GM12872 (cell line): ENCODE measurements around the gene CCNB3.

Experiments used
- TF ChIP-seq, protein P1 (sequence below): IDR thresholded peaks from 3 replicates; pipeline ENCODE4 v1.5.1; 2011; ENCODE audit warnings: low read depth, mild to moderate bottlenecking, low read length, moderate library complexity; ENCODE audit not compliant: insufficient read depth

CCNB3 gene, protein sequence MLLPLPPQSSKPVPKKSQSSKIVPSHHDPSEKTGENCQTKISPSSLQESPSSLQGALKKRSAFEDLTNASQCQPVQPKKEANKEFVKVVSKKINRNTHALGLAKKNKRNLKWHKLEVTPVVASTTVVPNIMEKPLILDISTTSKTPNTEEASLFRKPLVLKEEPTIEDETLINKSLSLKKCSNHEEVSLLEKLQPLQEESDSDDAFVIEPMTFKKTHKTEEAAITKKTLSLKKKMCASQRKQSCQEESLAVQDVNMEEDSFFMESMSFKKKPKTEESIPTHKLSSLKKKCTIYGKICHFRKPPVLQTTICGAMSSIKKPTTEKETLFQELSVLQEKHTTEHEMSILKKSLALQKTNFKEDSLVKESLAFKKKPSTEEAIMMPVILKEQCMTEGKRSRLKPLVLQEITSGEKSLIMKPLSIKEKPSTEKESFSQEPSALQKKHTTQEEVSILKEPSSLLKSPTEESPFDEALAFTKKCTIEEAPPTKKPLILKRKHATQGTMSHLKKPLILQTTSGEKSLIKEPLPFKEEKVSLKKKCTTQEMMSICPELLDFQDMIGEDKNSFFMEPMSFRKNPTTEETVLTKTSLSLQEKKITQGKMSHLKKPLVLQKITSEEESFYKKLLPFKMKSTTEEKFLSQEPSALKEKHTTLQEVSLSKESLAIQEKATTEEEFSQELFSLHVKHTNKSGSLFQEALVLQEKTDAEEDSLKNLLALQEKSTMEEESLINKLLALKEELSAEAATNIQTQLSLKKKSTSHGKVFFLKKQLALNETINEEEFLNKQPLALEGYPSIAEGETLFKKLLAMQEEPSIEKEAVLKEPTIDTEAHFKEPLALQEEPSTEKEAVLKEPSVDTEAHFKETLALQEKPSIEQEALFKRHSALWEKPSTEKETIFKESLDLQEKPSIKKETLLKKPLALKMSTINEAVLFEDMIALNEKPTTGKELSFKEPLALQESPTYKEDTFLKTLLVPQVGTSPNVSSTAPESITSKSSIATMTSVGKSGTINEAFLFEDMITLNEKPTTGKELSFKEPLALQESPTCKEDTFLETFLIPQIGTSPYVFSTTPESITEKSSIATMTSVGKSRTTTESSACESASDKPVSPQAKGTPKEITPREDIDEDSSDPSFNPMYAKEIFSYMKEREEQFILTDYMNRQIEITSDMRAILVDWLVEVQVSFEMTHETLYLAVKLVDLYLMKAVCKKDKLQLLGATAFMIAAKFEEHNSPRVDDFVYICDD (N-terminal part only)

DNA sequence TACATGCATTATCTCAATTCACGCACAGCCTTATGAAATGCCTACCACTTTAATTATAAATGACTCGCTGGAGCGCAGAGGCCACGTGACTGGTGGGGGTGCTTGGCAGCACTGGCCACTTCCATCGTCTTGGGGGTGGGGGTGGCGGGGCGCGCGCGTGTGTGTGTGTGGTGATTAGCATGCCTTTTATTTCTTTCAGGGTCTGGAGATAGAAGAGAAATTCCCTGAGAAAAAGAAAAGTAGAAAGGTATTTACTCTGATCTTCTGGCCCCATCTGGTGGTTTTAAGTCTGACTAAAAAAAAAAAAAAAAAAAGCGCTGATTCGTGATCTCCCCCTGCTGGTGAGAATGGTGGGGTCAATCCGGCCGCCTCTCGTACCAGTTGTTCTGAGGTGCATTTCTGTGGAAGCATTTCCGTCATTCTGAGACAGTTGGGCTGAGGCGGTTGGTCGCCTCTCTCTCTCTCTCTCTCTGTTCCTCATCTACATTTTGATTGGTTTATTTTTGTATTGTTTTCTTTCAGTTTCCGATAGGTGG lies at the start of gene CCNB3:
CCNB3 (plus strand) TSS at position 402 of the 536 bp plus-strand sequence. CDS start 80,399 bp downstream, outside the sequence.
- TF ChIP-seq, protein P1, sequence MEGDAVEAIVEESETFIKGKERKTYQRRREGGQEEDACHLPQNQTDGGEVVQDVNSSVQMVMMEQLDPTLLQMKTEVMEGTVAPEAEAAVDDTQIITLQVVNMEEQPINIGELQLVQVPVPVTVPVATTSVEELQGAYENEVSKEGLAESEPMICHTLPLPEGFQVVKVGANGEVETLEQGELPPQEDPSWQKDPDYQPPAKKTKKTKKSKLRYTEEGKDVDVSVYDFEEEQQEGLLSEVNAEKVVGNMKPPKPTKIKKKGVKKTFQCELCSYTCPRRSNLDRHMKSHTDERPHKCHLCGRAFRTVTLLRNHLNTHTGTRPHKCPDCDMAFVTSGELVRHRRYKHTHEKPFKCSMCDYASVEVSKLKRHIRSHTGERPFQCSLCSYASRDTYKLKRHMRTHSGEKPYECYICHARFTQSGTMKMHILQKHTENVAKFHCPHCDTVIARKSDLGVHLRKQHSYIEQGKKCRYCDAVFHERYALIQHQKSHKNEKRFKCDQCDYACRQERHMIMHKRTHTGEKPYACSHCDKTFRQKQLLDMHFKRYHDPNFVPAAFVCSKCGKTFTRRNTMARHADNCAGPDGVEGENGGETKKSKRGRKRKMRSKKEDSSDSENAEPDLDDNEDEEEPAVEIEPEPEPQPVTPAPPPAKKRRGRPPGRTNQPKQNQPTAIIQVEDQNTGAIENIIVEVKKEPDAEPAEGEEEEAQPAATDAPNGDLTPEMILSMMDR: peak; percentile 50

DNA sequence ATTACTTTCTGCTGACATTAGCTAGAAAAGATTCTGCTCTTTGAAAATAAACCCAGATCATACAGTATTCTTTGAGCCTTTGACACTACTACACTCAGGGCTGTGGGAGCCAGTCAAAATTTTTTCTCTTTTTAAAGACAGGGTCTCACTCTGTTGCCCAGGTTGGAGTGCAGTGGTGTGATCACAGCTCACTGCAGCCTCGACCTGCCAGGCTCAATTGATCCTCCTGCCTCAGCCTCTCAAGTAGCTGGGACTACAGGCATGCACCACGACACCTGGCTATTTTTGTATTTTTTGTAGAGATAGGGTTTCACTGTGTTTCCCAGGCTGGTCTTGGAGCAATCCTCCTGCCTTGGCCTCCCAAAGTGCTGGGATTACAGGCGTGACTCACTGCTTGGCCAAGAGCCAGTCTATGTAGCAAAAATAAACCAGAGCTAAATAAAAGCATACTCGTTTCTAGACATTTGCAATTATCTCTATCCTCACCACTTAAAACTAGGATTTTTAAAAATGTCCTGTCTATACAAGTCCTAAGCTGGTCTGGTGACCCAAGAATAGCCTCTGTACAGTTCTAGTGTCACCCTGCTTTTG lies 46.9 kb upstream of the CCNB3 start:
- TF ChIP-seq, protein P1: no peak

DNA sequence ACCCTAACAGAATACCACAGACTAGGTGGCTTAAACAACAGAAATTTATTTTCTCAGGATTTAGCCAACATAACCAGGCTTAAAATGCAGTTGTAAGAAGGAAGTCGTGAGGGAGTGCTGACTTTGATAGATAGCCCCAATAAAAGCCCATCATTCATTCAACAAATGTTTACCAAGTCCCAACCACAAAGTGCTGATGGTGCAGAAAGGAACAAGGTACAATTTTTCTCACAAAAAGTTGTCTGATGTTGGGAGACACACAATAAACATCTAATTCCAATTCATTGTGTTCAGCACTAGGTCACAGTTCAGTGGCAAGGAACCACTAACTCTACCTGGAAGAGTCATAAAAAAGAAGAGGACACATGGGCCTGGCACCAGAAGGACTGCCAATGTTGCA lies 46.0 kb upstream of the CCNB3 start:
- TF ChIP-seq, protein P1: no peak

DNA sequence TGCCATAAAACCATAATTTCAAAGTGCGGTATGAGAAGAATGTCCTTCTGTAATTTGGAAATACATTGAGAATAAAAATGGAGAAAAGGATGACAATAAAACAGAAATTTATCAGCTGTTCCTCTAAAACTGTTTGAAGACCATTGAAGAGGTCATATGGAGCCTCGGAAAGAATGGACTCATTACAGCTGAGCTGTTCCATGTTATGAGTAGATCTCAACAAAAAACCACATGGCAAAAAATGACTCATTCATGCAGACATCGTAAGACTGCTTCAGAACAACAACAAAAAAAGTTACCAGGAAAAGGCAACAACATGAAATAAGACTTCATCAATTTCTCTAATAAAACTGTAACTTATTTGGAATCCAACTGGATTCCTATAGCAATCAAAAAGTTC lies 43.4 kb upstream of the CCNB3 start:
- TF ChIP-seq, protein P1: no peak

DNA sequence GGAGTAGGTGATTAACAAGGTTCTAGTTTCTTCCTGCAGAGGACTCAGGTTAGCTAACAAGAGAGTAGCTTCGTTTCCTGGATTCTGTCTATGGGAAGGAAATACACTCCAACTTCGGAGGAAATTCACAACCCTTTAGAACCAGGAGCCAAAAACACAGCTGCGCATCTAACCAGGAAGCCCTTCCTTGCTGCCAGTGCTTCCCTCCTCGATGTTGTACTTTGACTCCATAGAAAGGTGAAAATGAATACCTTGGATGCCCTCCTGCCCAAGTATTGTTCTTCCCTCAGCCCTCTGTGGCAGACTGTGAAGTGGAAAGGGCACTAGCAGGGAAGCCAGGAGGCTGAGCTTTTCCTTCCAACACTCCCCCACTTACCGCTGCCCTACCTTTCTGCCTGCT lies 38.8 kb upstream of the CCNB3 start:
- TF ChIP-seq, protein P1: no peak

DNA sequence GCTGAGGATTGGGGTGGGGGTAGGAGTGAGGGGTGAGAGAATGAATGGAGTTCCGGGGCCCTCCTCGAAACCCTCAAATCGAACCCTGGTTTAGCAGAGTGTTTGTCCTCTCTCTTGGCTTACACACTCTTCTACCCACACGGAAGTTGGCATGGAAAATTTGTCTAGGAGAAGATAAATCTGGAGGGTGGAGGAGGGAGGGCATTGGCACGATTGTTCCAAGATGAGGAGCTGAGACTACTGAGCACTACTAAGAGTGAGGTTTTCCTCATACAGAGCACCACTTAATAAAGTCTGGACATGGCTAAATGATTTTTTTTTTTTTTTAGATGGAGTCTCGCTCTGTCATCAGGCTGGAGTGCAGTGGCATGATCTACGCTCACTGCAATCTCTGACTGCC lies 37.2 kb upstream of the CCNB3 start:
- TF ChIP-seq, protein P1: no peak
